Measurements from ENCODE around the gene DDRGK1. TPM values are rescaled to one million over a fixed set of nuclear protein-coding genes. Genes with fewer than 3 reads are reported as not detected.

DDRGK1 gene
- total and polyA plus RNA-seq, 2 of the 4 experiments (the other 2 are of a cell fraction), result 12.2 to 29.6 TPM

GRCh38 chr20:3166338-3166912 lies 38.1 kb downstream of the DDRGK1 start:
- Histone ChIP-seq H3K18ac (ENCODE audit: low read depth, low read length) (no peak overlapping the region), H3K4me3 (ENCODE audit: insufficient read depth, low read depth, low read length) (no peak overlapping the region), H2AK5ac (ENCODE audit: low read depth, low read length) (no peak overlapping the region), H4K20me1 (ENCODE audit: insufficient read depth, low read length) (no peaks in the 10 kb centered on the region), H3K27ac (ENCODE audit: insufficient read depth, low read length) (no peak overlapping the region), H2BK20ac (ENCODE audit: low read depth, low read length) (no peak overlapping the region), H4K5ac (ENCODE audit: low read depth, low read length) (no peak overlapping the region), H2AK9ac (replicated peaks; ENCODE audit: low read depth, low read length, poor library complexity) (no peak overlapping the region), H3K27me3 (ENCODE audit: control insufficient read depth, insufficient read depth, low read length) (peaks cover 19% of the 10 kb centered on the region), H3K4ac (ENCODE audit: low read depth, low read length) (no peak overlapping the region), H4K91ac (ENCODE audit: insufficient read depth, low read depth, low read length) (no peak overlapping the region), H2BK15ac (ENCODE audit: low read depth, low read length) (no peak overlapping the region), H4K8ac (ENCODE audit: low read depth in 2 of 2, low read length in 2 of 2) (no peak overlapping the region), H3K36me3 (ENCODE audit: control insufficient read depth, insufficient read depth, low read length) (no peaks in the 10 kb centered on the region), H3K9me3 (ENCODE audit: control insufficient read depth, insufficient read depth, low read length) (no peaks in the 10 kb centered on the region), H3K56ac (ENCODE audit: extremely low read depth, insufficient read depth, low read length) (no peak overlapping the region), H3K79me1 (ENCODE audit: low read depth in 1 of 2, low read length in 2 of 2) (no peaks in the 10 kb centered on the region), H3K4me2 (ENCODE audit: low read depth, low read length) (no peak overlapping the region), H2BK120ac (ENCODE audit: low read depth, low read length) (no peak overlapping the region), H2BK5ac (ENCODE audit: low read depth, low read length, poor library complexity, severe bottlenecking) (no peak overlapping the region), H2AFZ (replicated peaks; ENCODE audit: low read length, poor library complexity) (no peak overlapping the region), H3K9me1 (ENCODE audit: insufficient read depth, low read length) (no peaks in the 10 kb centered on the region), H3K23ac (ENCODE audit: low read depth, low read length) (no peak overlapping the region), H3K14ac (replicated peaks; ENCODE audit: low read depth, low read length) (no peak overlapping the region), H3K4me1 (ENCODE audit: control insufficient read depth, insufficient read depth, low read length) (peaks cover 5% of the 10 kb centered on the region; the same call in 1 of the 2 replicates), H3K9ac (ENCODE audit: low read depth, low read length) (no peak overlapping the region)
- intact Hi-C loops (cut with micrococcal nuclease) (no loop called here), dilution Hi-C loops (cut with HindIII; ENCODE audit: low sequenced_read_pairs, unreplicated experiment) (no loop called here), in situ Hi-C loops (cut with MboI; ENCODE audit: low sequenced_read_pairs) (no loop called here)
- ChIA-PET CTCF (no interaction called here), POLR2A (ENCODE audit: unreplicated experiment) (no interaction called here)
- TF ChIP-seq ELK1 (IDR thresholded peaks at IDR 0.05; ENCODE audit: borderline replicate concordance, low read depth, low read length), result no peak
- TF ChIP-seq FOS (IDR thresholded peaks at IDR 0.05; ENCODE audit: low read depth, low read length), result no peak
- no peak for TF ChIP-seq CEBPB (IDR thresholded peaks at IDR 0.05; ENCODE audit: low read depth, low read length)
- no peak for TF ChIP-seq MAZ (IDR thresholded peaks at IDR 0.05; ENCODE audit: borderline replicate concordance, low read depth, low read length)
- no peak for TF ChIP-seq RCOR1 (IDR thresholded peaks at IDR 0.05; ENCODE audit: insufficient replicate concordance, low read length)
- no peak for TF ChIP-seq RFX5 (IDR thresholded peaks at IDR 0.05; ENCODE audit: low read depth, low read length)
- TF ChIP-seq NFE2L2 (IDR thresholded peaks at IDR 0.05; ENCODE audit: low read depth, low read length), result no peak
- no peak for TF ChIP-seq MXI1 (IDR thresholded peaks at IDR 0.05; ENCODE audit: borderline replicate concordance, low read depth, low read length)
- TF ChIP-seq CHD1 (IDR thresholded peaks at IDR 0.05; ENCODE audit: low read depth, low read length), result no peak
- TF ChIP-seq RAD21 (IDR thresholded peaks at IDR 0.05; ENCODE audit: low read length), result no peak
- no peak for TF ChIP-seq USF2 (IDR thresholded peaks at IDR 0.05; ENCODE audit: low read depth, low read length)
- DNase-seq (no peak), ATAC-seq (ENCODE audit: low read depth) (no peak)
- WGBS, 2 experiments (ENCODE audit: extremely low coverage in 2 of 2, insufficient read length in 1 of 2), result 90% methylated on average over 8 of the region's 13 CpGs; no CpG with 5 or more reads in 1 of the 2 experiments
- no TSS peak for BruUV-seq (replicated peaks)

Measured in IMR-90 (cell line).